Neural cell (in vitro differentiated cells): ENCODE measurements around the gene SMIM14.

ENCODE experiments used
- EP300 ChIP-seq: fragments of 450-650 bp; conservative IDR thresholded peaks from 2 replicates; pipeline ENCODE4 v1.6.1; 2014; ENCODE audit warnings: antibody characterized with exemption, mild to moderate bottlenecking, moderate library complexity; ENCODE audit not compliant: poor library complexity, severe bottlenecking
- REST ChIP-seq: IDR thresholded peaks from 2 replicates; pipeline ENCODE4 v1.6.1; 2012; ENCODE audit warnings: borderline replicate concordance
- TF ChIP-seq, protein P1 (sequence below): fragments of 450-650 bp; IDR thresholded peaks from 2 replicates; pipeline ENCODE4 v1.5.1; 2014; ENCODE audit warnings: antibody characterized with exemption, mild to moderate bottlenecking, moderate library complexity; ENCODE audit not compliant: poor library complexity, severe bottlenecking

DNA sequence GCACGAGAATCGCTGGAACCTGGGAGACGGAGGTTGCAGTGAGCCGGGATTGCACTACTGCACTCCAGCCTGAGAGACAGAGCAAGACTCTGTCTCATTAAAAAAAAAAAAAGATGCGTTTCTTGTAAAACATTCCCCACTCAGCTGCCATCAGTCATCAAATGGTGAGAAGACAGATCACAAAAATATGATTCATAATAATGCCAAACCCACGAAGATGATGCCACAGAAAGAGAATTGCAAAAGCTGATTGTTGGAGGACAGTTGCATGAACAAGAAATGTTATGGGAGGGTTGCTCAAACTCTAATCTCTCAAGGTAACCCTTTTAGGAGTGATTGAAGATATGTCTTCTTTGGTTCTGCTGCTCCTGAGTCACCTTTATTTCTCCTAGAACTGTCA is 21.4 kb upstream of the SMIM14 start:
- no peak for TF ChIP-seq REST
- TF ChIP-seq, protein P1, sequence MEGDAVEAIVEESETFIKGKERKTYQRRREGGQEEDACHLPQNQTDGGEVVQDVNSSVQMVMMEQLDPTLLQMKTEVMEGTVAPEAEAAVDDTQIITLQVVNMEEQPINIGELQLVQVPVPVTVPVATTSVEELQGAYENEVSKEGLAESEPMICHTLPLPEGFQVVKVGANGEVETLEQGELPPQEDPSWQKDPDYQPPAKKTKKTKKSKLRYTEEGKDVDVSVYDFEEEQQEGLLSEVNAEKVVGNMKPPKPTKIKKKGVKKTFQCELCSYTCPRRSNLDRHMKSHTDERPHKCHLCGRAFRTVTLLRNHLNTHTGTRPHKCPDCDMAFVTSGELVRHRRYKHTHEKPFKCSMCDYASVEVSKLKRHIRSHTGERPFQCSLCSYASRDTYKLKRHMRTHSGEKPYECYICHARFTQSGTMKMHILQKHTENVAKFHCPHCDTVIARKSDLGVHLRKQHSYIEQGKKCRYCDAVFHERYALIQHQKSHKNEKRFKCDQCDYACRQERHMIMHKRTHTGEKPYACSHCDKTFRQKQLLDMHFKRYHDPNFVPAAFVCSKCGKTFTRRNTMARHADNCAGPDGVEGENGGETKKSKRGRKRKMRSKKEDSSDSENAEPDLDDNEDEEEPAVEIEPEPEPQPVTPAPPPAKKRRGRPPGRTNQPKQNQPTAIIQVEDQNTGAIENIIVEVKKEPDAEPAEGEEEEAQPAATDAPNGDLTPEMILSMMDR: no peak
- no peak for TF ChIP-seq EP300
